GM12878 (cell line): ENCODE results near the gene CD38.

Experiments used
- BRCA1 ChIP-seq: IDR thresholded peaks from 2 replicates; pipeline ENCODE4 v1.6.1; 2011; ENCODE audit warnings: low read depth, low read length, improper control_type of control experiment
- EP300 ChIP-seq, 2 experiments: fragments of 150-350 bp in 1 of 2; IDR thresholded peaks; 2 replicates each; pipeline ENCODE4 v1.6.1; 2011 to 2012; ENCODE audit warnings: low read depth in 2 of 2, low read length in 2 of 2, borderline replicate concordance in 1 of 2, improper control_type of control experiment in 1 of 2, inconsistent platforms in 1 of 2; ENCODE audit not compliant: control insufficient read depth in 1 of 2
- HCFC1 ChIP-seq: fragments of 150-350 bp; IDR thresholded peaks from 2 replicates; pipeline ENCODE4 v1.6.1; 2014; ENCODE audit warnings: low read length
- POLR2AphosphoS5 ChIP-seq: IDR thresholded peaks from 2 replicates; pipeline ENCODE4 v1.6.1; 2011; ENCODE audit warnings: mild to moderate bottlenecking, low read length, inconsistent platforms
- RFX5 ChIP-seq: IDR thresholded peaks from 2 replicates; pipeline ENCODE4 v1.6.1; 2011; ENCODE audit warnings: low read depth, low read length, improper control_type of control experiment
- SMC3 ChIP-seq: IDR thresholded peaks from 2 replicates; pipeline ENCODE4 v1.6.1; 2011; ENCODE audit warnings: low read length, improper control_type of control experiment, borderline replicate concordance
- SP1 ChIP-seq: IDR thresholded peaks from one replicate; pipeline ENCODE4 v1.6.1; 2011; ENCODE audit warnings: low read depth, low read length
- SPI1 ChIP-seq: IDR thresholded peaks from 2 replicates; pipeline ENCODE4 v1.6.1; 2011; ENCODE audit warnings: low read depth, mild to moderate bottlenecking, low read length, moderate library complexity, borderline replicate concordance; ENCODE audit not compliant: insufficient read depth
- TAF1 ChIP-seq: IDR thresholded peaks from 2 replicates; pipeline ENCODE4 v1.6.1; 2011; ENCODE audit warnings: mild to moderate bottlenecking, low read depth, low read length, borderline replicate concordance
- TF ChIP-seq, protein P1 (sequence below): IDR thresholded peaks from 2 replicates; pipeline ENCODE4 v1.6.1; 2012; ENCODE audit warnings: low read length, inconsistent platforms
- TF ChIP-seq, protein P2 (sequence below), 3 experiments: IDR thresholded peaks in 2 of 3; conservative IDR thresholded peaks in 1 of 3; 2 replicates each; pipeline ENCODE4 v1.5.1; 2011; ENCODE audit warnings: low read depth in 3 of 3, low read length in 3 of 3, mild to moderate bottlenecking in 3 of 3, control low read depth in 2 of 3, moderate library complexity in 2 of 3, inconsistent platforms in 1 of 3, mixed read lengths in 1 of 3; ENCODE audit not compliant: control insufficient read depth in 2 of 3, insufficient read depth in 1 of 3; ENCODE audit errors: extremely low read depth in 1 of 3
- TF ChIP-seq, protein P3 (sequence below): fragments of 450-650 bp; formaldehyde crosslinking; IDR thresholded peaks from 2 replicates; pipeline ENCODE4 v1.4.0; 2020; ENCODE audit warnings: mild to moderate bottlenecking, moderate library complexity

DNA sequence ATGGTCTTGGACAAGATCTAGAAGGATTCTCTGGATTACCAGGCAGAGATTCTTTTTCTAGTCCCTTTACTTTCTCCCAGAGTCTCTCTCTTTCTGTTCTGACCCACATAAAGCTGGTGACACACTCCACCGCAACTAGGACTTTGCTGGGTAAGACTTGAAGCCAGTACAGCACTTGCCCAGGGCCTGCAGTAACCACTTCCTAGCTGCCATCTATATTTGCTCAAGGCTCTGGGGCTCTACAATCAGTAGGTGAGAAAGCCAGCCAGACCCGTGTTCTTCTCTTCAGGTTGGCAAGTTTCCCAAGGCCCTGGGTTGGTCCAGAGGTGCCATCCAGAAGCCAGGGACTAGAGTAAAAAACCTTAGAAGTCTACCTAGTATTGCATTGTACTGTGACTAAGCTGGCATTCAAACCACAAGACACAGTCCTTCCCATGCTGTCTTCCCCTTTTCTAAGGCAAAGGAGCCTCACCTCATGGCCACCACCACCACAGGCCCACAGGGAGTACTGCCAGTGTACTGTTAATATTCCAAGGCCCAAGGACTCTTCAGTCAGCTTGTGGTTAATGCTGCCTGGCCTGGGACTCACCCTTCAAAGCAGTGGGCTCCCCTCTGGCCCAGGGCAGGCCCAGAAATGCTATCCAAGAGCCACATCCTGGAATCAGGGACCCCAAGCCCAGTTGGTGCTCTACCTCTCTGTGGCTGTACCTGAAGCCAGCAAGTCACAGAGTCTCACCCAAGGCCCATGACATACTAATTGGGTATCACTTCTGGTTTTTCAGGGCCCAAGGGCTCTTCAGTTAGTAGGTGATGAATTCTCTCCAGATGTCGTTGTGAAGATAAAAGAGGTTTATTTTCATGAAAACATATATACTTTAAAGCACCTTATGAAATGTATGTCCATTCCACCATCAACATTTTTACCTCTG lies 54.7 kb downstream of the CD38 start:
- TF ChIP-seq, protein P1, sequence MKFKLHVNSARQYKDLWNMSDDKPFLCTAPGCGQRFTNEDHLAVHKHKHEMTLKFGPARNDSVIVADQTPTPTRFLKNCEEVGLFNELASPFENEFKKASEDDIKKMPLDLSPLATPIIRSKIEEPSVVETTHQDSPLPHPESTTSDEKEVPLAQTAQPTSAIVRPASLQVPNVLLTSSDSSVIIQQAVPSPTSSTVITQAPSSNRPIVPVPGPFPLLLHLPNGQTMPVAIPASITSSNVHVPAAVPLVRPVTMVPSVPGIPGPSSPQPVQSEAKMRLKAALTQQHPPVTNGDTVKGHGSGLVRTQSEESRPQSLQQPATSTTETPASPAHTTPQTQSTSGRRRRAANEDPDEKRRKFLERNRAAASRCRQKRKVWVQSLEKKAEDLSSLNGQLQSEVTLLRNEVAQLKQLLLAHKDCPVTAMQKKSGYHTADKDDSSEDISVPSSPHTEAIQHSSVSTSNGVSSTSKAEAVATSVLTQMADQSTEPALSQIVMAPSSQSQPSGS, result no peak
- peak; percentile 56; the same call in 1 of the 2 replicates for TF ChIP-seq SPI1
- TF ChIP-seq, protein P2, sequence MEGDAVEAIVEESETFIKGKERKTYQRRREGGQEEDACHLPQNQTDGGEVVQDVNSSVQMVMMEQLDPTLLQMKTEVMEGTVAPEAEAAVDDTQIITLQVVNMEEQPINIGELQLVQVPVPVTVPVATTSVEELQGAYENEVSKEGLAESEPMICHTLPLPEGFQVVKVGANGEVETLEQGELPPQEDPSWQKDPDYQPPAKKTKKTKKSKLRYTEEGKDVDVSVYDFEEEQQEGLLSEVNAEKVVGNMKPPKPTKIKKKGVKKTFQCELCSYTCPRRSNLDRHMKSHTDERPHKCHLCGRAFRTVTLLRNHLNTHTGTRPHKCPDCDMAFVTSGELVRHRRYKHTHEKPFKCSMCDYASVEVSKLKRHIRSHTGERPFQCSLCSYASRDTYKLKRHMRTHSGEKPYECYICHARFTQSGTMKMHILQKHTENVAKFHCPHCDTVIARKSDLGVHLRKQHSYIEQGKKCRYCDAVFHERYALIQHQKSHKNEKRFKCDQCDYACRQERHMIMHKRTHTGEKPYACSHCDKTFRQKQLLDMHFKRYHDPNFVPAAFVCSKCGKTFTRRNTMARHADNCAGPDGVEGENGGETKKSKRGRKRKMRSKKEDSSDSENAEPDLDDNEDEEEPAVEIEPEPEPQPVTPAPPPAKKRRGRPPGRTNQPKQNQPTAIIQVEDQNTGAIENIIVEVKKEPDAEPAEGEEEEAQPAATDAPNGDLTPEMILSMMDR (IDR thresholded peaks at IDR 0.05 in 2 of 3, conservative IDR thresholded peaks at IDR 0.05 in 1 of 3; ENCODE audit: control insufficient read depth in 2 of 3, extremely low read depth in 1 of 3, insufficient read depth in 1 of 3, low read depth in 3 of 3, low read length in 3 of 3), result no peak
- no peak for TF ChIP-seq EP300 (IDR thresholded peaks at IDR 0.05; ENCODE audit: borderline replicate concordance in 1 of 2, control insufficient read depth in 1 of 2, low read depth in 2 of 2, low read length in 2 of 2)
- no peak for TF ChIP-seq BRCA1
- TF ChIP-seq HCFC1, result no peak
- TF ChIP-seq SMC3, result no peak
- no peak for TF ChIP-seq RFX5
- TF ChIP-seq SP1, result no peak
- no peak for TF ChIP-seq POLR2AphosphoS5
- TF ChIP-seq, protein P3, sequence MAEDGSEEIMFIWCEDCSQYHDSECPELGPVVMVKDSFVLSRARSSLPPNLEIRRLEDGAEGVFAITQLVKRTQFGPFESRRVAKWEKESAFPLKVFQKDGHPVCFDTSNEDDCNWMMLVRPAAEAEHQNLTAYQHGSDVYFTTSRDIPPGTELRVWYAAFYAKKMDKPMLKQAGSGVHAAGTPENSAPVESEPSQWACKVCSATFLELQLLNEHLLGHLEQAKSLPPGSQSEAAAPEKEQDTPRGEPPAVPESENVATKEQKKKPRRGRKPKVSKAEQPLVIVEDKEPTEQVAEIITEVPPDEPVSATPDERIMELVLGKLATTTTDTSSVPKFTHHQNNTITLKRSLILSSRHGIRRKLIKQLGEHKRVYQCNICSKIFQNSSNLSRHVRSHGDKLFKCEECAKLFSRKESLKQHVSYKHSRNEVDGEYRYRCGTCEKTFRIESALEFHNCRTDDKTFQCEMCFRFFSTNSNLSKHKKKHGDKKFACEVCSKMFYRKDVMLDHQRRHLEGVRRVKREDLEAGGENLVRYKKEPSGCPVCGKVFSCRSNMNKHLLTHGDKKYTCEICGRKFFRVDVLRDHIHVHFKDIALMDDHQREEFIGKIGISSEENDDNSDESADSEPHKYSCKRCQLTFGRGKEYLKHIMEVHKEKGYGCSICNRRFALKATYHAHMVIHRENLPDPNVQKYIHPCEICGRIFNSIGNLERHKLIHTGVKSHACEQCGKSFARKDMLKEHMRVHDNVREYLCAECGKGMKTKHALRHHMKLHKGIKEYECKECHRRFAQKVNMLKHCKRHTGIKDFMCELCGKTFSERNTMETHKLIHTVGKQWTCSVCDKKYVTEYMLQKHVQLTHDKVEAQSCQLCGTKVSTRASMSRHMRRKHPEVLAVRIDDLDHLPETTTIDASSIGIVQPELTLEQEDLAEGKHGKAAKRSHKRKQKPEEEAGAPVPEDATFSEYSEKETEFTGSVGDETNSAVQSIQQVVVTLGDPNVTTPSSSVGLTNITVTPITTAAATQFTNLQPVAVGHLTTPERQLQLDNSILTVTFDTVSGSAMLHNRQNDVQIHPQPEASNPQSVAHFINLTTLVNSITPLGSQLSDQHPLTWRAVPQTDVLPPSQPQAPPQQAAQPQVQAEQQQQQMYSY (CRISPR knock-in tag), result no peak
- no peak for TF ChIP-seq TAF1
